NCI-H226 (cell line): ENCODE results near the gene CLN6.
A peak's percentile ranks its signal among the peaks of the same experiment; 100 is the strongest.

Source experiments
- DNase-seq: peaks from one replicate; pipeline ENCODE4 v3.0.0-alpha.2; 2015

The CLN6 gene

GRCh38 chr15:68229386-68230156 lies at the start of gene CLN6:
Gene CLN6 (minus strand): TSS chr15:68229728. CDS start chr15:68229584, 144 bp downstream.
- DNase-seq: peak; percentile 75

- no peak for DNase-seq
These were observed 49.3 kb upstream of the CLN6 start for GRCh38 chr15:68278595-68279405.

- DNase-seq: no peak
These were observed 48.7 kb upstream of the CLN6 start for GRCh38 chr15:68278345-68278594.

- peak; percentile 93 for DNase-seq
These were observed 48.2 kb upstream of the CLN6 start, which contains the start of gene FEM1B for GRCh38 chr15:68277603-68278344. Gene FEM1B (plus strand): TSS chr15:68277745. CDS start chr15:68278418, 673 bp downstream.

- no peak for DNase-seq
These were observed 47.6 kb upstream of the CLN6 start for GRCh38 chr15:68277131-68277602.

GRCh38 chr15:68276668-68277067 lies 47.1 kb upstream of the CLN6 start:
- DNase-seq: no peak

- no peak for DNase-seq
These were observed 45.7 kb upstream of the CLN6 start for GRCh38 chr15:68275165-68275746.

- DNase-seq: no peak
These were observed 44.8 kb upstream of the CLN6 start for GRCh38 chr15:68274201-68274848.

GRCh38 chr15:68272721-68273271 lies 43.3 kb upstream of the CLN6 start:
- DNase-seq: peak; percentile 96

GRCh38 chr15:68271854-68272471 lies 42.4 kb upstream of the CLN6 start:
- peak; percentile 96 for DNase-seq

- DNase-seq: no peak
These were observed 38.9 kb upstream of the CLN6 start for GRCh38 chr15:68268405-68268804.

GRCh38 chr15:68265674-68266073 lies 36.1 kb upstream of the CLN6 start:
- no peak for DNase-seq

GRCh38 chr15:68265081-68265480 lies 35.6 kb upstream of the CLN6 start:
- no peak for DNase-seq

- no peak for DNase-seq
These were observed 34.8 kb upstream of the CLN6 start for GRCh38 chr15:68264282-68264681.

- no peak for DNase-seq
These were observed 33.2 kb upstream of the CLN6 start for GRCh38 chr15:68262514-68263356.

GRCh38 chr15:68261980-68262379 lies 32.5 kb upstream of the CLN6 start:
- DNase-seq: no peak

- DNase-seq: no peak
These were observed 31.7 kb upstream of the CLN6 start for GRCh38 chr15:68261241-68261640.

- DNase-seq: no peak
These were observed 30.4 kb upstream of the CLN6 start for GRCh38 chr15:68259883-68260282.

GRCh38 chr15:68258692-68259091 lies 29.2 kb upstream of the CLN6 start:
- peak; percentile 61 for DNase-seq

- peak; percentile 79 for DNase-seq
These were observed 27.3 kb upstream of the CLN6 start for GRCh38 chr15:68256675-68257450.
